HG03025 (cell line): Measurements from ENCODE around the gene RDH13.

Source experiments
- ATAC-seq: cut with Tn5 transposase; IDR thresholded peaks from one replicate; pipeline ENCODE4 v1.9.1; 2021; ENCODE audit warnings: mild to moderate bottlenecking, moderate library complexity; ENCODE audit not compliant: unreplicated experiment, low FRiP score

RDH13 gene

DNA sequence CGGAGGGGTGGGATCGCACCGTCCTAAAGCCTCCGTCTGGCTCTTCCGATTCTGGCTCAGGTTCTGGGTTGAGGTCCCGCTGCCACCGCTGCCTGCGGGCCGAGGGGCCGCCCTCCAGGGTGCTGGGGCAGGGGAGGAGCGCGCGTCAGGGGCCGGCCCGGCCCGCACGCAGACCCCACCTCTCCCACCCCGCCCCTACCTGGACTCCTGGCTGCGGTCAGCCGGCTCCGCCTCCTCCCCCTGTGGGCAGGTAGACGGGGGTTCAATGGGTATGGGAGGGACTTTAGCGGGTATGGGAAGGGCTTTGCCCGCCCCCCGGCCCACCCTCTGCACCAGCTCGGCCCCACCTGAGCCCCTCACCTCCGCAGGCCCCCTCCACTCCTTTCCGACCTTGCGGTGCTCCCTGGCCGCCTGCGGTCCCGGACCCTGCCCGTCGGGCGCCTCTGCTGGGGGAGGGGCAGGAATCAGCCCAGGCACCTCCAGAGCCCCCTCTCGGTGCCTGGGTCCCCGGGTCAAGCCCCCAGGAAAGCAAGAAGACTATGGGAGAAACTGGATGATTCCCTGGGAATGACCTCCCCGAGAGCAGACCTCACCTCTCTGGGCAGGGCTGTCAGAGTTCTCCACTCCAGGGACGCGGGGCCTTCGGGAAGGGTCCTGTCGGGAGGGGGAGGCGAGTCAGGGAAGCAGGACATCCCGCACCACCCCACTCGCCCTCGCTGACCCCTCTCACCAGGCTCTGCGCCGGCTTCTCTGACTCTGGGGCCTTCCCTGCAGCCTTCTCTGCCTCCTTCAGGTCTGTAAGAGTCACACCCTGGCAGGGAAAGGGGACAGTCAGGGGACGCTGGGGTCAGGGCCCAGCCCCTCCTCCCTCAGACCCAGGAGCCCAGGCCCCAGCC lies 29.7 kb upstream of the RDH13 start:
- ATAC-seq = no peak

GRCh38 chr19:55091955-55092354 lies 29.0 kb upstream of the RDH13 start:
- no peak for ATAC-seq

DNA sequence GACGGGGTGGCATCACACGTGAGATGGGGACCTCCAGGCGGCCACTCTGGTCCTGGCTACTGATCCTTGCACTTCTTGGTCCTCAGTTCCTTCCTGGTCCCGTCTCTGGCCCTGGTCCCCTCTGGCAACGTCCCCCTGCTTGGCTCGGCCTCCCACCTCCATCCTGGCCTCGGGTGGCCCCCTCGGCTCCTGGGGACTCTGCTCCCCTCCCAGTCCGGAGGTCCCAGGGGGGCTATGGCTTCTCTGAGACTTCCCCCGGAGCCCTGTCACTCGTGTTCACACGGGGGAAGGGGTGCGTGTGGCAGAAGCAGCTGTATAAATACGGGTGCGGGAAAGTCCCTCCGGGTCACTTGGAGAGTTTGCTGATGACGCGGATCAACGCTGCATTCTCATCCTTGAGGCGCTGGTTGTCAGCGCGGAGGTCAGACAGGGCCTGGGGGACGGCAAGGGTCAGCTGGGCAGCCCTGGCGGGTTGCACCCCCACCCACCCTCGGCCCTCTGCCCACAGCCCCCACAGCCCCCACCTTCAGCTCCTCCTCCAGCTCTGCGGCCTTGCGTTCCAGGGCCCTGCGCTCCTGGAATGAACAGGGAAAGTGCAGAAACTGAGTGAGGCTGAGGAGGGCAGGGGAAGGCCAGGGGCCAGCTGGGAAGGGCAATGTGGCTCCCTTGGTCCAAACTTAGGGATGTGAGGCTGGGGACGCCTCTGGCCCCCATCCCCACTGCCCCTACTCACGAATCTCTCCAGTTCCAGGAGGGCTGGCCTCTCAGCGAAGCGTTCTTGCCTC lies 28.4 kb upstream of the RDH13 start:
- ATAC-seq = no peak

DNA sequence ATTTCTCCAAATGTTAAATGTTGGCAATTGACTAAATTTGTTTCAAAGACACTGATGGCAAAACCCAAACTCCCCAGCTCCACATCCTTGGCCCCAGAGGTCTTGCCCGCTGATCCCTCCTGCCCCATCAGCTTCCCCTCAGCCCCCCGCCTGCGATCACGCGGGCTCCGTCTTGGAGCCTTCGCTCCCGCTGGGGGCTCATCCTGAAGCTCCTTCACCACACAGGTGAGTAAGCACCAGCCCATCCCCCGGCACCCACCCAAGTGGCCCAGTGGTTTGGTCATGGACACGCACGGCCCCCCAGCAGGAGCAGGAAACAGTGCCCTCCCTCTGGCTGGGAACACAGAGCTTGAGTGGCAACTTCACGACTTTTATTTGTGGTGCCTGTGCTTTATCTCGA lies 27.6 kb upstream of the RDH13 start:
- no peak for ATAC-seq

GRCh38 chr19:55089342-55089944 lies 26.5 kb upstream of the RDH13 start:
- no peak for ATAC-seq

- ATAC-seq = no peak
Measured at GRCh38 chr19:55088543-55089341, 25.8 kb upstream of the RDH13 start.

DNA sequence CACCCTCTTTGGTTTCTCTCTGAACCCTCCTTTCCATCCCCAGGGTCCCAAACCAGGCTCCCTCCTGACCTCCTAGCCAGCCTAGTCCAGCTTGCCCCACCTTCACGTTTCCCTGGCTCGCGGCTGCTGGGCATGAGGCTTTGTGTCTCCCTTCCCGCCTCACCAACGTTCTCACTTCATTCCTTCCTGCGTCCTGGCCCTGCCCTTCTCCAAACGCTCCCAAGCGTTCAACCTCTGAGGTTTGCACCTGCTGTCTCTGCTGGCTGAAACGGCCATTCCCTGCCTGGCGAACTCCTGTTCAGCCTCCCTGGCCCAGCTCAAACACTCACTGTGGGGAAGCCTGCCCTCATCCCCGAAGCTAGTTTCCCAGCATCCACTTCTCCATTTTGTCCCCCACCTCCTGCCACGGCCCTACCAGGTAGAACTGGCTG lies 25.1 kb upstream of the RDH13 start:
- no peak for ATAC-seq

GRCh38 chr19:55087542-55087901 lies 24.6 kb upstream of the RDH13 start:
- no peak for ATAC-seq

- no peak for ATAC-seq
Measured at GRCh38 chr19:55086730-55087541, 24.0 kb upstream of the RDH13 start.

DNA sequence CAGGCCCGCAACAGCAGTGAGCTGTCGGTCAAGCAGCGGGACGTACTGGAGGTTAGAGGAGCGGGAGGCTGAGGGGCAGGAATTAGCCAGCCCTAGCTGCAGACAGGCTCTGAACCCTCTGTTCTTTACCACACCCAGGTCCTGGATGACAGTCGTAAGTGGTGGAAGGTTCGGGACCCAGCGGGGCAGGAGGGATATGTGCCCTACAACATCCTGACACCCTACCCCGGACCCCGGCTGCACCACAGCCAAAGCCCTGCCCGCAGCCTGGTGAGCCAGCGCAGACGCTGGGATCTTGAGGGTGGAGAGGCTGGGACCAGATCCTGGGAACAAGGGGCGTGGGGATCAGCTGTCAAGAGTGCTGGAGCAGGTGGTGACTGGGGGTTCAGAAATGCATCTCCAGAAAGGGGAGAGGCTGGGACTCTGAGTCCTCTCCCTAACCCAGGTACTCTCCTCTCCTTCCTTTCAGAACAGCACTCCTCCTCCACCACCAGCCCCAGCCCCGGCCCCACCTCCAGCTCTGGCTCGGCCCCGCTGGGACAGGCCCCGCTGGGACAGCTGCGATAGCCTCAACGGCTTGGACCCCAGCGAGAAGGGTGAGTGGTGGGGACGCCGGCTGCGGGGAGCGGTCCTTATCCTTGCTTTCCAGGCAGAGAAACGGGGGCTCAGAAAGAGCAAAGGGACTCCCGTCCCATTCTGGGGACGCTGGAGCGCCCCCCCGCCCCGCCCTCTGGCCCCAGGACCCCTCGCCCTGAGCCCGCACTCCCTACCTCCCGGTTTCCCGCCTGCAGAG lies 23.2 kb upstream of the RDH13 start:
- no peak for ATAC-seq

DNA sequence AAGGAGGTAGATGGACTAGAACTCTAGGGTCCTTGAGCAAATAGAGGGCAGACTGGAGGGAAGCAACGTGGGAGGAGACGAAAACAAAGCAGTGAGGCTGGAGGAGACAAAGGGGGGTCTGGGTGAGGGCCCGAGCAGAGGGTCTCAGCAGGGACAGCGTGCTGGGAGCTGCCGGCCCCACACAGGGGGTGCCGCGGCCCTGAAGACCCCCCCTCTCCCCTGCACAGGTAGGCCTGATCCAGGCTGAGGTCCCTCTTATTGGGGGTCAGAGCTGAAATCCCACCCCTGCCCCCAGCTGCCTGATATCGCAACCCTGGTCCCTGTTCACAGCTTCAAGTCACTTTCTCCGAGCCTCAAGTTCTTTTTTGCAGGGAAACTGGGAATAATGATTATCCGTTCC lies 21.5 kb upstream of the RDH13 start:
- ATAC-seq = no peak

GRCh38 chr19:55083004-55083850 lies 20.3 kb upstream of the RDH13 start:
- ATAC-seq = no peak

DNA sequence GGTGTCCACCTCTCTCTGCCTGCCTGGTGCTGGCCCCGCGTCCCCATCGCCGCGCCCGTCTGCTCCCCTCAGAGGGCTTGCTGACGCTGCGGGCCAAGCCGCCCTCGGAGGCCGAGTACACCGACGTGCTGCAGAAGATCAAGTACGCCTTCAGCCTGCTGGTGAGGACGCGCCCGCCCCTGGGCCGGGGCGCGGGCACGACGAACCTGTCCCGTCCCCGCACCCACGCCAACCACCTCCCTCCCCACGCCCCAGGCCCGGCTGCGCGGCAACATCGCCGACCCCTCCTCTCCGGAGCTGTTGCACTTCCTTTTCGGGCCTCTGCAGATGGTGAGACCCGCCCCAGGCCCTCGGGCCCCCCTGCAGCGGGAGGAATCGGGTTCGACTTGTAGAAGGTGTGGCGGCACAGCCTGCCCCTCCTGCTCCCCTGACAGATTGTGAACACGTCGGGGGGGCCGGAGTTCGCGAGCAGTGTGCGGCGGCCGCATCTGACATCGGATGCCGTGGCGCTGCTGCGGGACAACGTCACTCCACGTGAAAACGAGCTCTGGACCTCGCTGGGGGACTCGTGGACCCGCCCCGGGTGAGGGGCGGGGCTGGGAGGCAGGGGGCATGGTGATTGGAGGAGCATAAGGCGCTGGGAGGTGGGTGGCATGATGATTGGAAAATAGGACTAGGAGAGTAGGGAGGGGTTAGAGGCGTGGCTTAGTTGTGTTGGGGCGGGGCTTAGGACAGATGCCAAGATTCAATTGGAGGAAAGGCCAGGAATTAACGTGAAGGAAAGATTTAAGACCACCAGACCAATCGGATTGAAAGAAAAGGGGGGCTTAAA lies 19.3 kb upstream of the RDH13 start:
- ATAC-seq = no peak

- ATAC-seq = no peak
Measured at GRCh38 chr19:55081770-55082019, 18.7 kb upstream of the RDH13 start.

GRCh38 chr19:55080968-55081769 lies 18.2 kb upstream of the RDH13 start:
- no peak for ATAC-seq

GRCh38 chr19:55080121-55080967 lies 17.4 kb upstream of the RDH13 start:
- no peak for ATAC-seq
